CD4-positive, alpha-beta T cell treated with Interleukin-6 for 4 hours (primary cell): Measurements from ENCODE around the gene AQP2.

Experiments used
- DNase-seq: peaks from one replicate; pipeline ENCODE4 v3.0.0-alpha.2; 2020; ENCODE audit warnings: mixed read lengths

AQP2 gene

DNA sequence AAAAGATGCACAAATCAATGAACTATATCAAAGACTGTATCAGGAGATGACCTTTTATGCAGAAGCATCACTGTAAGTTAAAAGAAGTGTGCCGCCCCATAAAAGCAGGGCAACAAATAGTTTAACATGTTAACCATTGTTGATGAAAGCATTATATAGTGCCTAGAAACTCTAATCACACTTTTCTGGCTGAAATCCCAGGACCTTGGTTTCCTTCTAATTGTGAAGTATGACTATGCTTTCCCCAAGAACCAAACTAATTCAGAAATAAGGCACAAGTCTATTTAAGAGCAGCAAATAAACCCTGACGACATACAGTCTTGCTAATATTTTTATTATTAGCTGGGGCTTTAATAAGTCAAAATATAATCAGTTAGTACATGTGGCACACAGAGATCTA is 53.1 kb downstream of the AQP2 start:
- DNase-seq, result no peak

- no peak for DNase-seq
Observed at GRCh38 chr12:50004696-50005095, 54.2 kb downstream of the AQP2 start.

DNA sequence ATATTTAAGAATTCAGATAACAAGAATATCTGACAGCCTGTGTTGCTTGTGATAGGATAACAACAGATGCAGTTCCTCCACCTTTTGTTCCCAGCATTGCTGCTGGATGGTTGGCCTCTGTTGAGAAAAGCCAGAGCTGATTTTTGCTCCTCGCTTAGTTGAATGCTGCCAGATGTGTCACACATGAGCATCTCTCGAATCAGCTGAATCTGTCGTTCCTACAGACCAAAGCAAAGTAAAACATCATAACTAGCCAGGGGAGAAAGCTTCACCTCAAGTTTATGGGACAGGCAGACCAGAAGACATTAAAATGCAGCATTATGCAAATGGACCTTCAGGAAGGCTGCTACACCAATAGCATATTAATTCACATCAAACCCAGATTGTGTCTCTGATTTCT is 54.6 kb downstream of the AQP2 start:
- no peak for DNase-seq

DNA sequence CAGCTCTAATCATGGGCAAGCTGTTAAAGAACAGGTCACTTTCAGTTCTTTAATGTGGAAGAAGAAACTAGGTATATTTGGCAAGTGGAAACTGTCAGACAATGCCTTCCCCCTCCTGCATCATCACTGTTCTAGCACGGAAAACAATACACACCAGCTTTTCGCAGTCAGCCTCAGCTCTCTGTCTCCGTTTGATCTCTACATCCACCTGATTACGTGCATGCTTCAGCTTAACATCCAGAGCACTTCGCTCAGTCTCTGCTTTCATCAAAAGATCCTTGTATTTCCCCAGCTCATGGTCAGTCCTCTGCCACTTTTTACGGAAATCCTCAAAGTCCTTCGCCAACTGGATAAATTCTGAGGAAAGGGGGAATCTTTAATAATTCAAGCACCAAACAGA is 55.7 kb downstream of the AQP2 start:
- DNase-seq, result no peak

- DNase-seq, result no peak
Observed at GRCh38 chr12:50006754-50007442, 56.4 kb downstream of the AQP2 start.
